GM12892 (cell line): ENCODE results near the gene TMCO1.
A peak's percentile ranks its signal among the peaks of the same experiment; 100 is the strongest.
"Not testable (repeated sequence)": the region's sequence is repeated elsewhere in the genome, so short reads cannot be mapped to it uniquely, and the experiment has no call there.

ENCODE experiments used
- DNase-seq: peaks from one replicate; pipeline ENCODE4 v3.0.0; 2011; ENCODE audit not compliant: insufficient read length
- FAIRE-seq: peaks from 2 replicates; lab custom pipeline; 2011; peaks lifted over from hg19 to GRCh38; lab: Jason Lieb, UNC
- POLR2A ChIP-seq: IDR thresholded peaks from 2 replicates; pipeline ENCODE4 v1.6.1; 2011; ENCODE audit warnings: low read depth, low read length, control low read depth
- POLR2AphosphoS5 ChIP-seq: IDR thresholded peaks from 2 replicates; pipeline ENCODE4 v1.6.1; 2011; ENCODE audit warnings: low read depth, low read length, control low read depth
- TAF1 ChIP-seq: IDR thresholded peaks from 2 replicates; pipeline ENCODE4 v1.6.1; 2011; ENCODE audit warnings: low read depth, mild to moderate bottlenecking, control low read depth, low read length, borderline replicate concordance

TMCO1 gene

DNA sequence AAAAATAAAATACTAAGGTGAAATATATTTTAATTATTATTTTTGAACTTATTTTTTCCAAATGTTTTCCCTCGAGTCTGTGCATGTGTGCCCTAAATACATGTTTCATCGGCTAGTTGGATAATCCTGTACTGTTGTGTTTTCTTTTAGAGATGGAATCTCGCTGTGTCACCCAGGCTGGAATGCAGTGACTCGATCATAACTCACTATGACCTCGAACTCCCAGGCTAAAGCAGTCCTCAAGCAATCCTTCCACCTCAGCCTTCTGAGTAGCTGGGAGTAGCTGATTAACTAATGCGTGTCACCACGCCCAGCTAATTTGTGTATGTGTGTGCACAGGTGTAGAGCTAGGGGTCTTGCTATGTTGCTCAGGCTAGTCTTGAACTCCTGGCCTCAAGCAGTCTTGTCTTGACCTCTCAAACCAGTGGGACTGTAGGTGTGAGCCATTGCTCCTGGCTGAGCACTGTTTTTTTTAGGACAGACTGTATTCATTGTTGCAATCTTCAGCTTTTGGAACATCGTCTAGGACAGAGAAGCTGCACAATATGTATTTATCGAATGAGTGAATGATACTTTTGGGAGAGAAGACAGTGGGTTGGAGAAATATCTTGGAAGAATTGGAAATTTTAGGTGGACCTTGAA is 4.8 kb upstream of the TMCO1 start:
- DNase-seq, result no peak
- no peak for TF ChIP-seq POLR2AphosphoS5
- no peak for TF ChIP-seq TAF1
- TF ChIP-seq POLR2A, result no peak
- FAIRE-seq, result no peak

DNA sequence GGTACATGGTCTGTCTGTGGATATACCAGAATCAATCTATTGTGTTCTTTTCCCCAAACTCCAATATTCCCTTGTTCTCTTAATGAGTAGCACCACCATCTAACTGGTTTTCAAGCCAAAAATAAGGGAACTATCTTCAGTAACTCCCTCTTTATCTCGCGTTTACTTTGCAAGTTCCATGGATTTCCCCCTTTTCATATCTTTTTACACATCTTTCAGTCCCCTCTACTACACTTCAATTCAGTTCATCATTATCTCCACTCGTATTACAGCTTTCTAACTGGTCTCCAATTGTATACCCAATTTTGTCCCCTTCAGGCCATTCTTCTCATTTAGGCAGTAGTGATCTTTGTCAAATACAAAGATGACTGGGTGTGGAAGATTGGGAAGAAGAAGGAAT is 4.1 kb upstream of the TMCO1 start:
- no peak for FAIRE-seq
- DNase-seq, result no peak

GRCh38 chr1:165764277-165764676 is 4.4 kb downstream of the TMCO1 start:
- no peak for FAIRE-seq
- no peak for DNase-seq
- no peak for TF ChIP-seq POLR2AphosphoS5
- TF ChIP-seq TAF1, result no peak
- no peak for TF ChIP-seq POLR2A

More for the DNA sequence above, 4.1 kb upstream of the TMCO1 start:
- no peak for TF ChIP-seq POLR2A
- no peak for TF ChIP-seq TAF1
- TF ChIP-seq POLR2AphosphoS5, result no peak

DNA sequence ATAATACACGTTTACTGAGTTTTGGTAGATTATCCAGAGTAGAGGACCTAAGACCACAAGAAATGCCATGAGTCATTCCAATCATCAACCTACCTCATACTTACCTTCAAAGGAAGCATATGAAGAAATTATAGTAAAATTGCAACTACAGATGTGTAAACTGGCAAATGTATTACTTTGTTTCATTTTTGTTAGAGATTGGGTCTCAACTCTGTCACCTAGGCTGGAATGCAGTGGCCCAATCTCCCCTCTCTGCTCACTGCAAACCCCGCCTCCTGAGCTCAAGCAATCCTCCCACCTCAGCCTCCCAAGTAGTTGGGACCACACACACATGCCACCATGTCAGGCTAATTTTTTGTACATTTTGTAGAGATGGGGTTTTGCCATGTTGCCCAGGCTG is 5.2 kb downstream of the TMCO1 start:
- FAIRE-seq (no peak), DNase-seq (no peak)
- TF ChIP-seq TAF1 (no peak), POLR2A (no peak), POLR2AphosphoS5 (no peak)

DNA sequence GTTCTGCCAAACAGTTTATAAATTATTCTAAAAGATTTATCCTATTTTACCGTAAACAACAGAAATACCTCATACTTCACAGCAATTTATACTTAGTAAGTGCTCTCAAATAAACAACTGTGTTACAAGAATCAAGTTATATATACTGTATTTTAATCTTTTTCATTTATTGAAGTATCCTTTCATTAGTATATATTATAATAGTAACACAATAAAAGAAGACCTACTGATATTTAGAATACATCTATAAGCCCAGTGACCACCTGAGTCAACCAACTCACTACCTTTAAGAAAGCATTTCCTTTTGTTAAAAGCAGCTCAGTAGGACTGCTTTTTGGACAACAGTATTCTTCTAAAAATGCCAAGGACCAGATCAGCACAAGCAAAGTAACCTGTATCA is 5.9 kb downstream of the TMCO1 start:
- DNase-seq (no peak), FAIRE-seq (no peak)
- TF ChIP-seq POLR2A (no peak), POLR2AphosphoS5 (no peak), TAF1 (no peak)

- DNase-seq, result no peak
- TF ChIP-seq POLR2A, result no peak
- TF ChIP-seq POLR2AphosphoS5, result no peak
- no peak for TF ChIP-seq TAF1
- FAIRE-seq, result no peak
These were observed 9.6 kb downstream of the TMCO1 start for GRCh38 chr1:165759095-165759494.

DNA sequence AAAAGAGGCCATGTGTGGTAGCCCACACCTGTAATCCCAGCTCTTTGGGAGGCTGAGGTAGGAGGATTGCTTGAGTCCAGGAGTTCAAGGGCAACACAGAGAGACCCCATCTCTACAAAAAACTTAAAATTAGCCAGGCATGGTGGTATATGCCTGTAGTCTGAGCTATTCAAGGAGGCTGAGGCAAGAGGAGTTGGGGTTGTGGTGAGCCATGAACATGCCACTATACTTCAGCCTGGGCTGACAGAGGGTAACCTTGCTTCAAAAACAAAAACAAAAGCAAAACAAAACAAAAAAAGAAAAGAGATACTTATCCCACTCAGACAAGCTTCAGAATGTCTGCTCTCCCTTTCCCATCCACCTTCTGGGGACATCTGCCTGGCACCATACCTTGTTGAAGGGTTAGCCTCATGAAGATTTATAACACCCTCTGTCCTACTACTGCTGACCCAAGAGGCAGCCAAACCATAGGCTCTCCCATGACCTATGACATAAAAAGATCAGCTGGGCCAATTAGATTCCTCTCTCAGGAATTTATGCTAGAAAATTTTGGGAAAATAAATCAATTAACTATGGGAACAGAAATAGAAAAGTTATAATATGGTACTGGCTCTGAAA is 13.2 kb downstream of the TMCO1 start:
- peak; percentile 66 for FAIRE-seq
- DNase-seq, result no peak
- TF ChIP-seq TAF1 (no peak), POLR2A (no peak), POLR2AphosphoS5 (no peak)

DNA sequence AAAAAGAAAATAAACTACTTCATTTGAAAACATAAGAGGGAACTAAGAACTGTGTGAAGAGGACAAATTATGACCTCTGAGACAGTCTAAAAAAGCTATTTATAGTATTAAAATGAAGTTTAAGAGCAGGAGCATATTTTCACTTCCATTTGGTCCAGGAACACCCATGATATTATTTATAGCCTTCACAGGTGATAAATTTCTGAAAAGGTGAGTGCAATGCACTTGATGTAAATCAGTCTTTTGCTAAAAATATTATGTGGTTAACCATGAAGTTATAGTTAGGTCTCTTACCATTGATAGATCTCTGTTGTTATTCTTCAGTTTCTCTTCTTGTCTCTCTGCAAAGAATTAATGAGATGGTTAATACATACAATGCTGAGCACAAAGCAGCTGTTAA is 14.7 kb downstream of the TMCO1 start:
- no peak for FAIRE-seq
- DNase-seq, result no peak
- TF ChIP-seq POLR2AphosphoS5 (no peak), TAF1 (no peak), POLR2A (no peak)

- no peak for FAIRE-seq
- no peak for TF ChIP-seq POLR2AphosphoS5
- no peak for TF ChIP-seq TAF1
- TF ChIP-seq POLR2A, result no peak
- no peak for DNase-seq
These were observed 20.1 kb downstream of the TMCO1 start for GRCh38 chr1:165748550-165748949.

DNA sequence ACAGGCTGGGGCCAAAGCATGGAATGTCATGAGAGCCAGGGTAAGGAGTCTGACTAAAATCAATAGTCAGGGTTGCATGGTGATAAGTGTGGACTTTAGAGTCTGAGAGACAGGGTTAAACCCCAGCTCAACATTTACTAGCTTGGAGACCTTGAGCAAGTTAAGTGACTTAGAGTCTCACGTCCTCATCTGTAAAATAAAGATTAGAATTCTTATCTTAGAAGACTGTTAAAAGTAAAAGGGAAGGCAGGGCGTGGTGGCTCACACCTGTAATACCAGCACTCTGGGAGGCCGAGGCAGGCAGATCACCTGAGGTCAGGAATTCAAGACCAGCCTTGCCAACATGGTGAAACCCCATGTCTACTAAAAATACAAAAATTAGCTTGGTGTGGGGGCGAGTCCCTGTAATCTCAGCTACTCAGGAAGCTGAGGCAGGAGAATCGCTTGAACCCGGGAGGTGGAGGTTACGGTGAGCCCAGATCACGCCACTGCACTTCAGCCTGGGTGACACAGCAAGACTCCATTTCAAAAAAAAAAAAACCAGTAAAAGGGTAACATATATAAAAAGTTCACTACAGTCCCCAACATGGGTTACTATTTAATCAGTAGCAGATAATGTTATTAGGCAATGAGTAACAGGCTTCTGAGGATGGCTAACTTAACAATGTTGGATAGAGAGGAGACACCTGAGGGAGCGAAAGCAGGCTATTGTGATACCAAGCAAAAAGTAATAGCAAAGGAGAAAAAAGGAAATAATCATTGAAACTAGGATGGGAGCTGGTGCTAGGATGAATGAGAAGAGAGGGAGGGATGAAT is 20.8 kb downstream of the TMCO1 start:
- FAIRE-seq (no peak), DNase-seq (no peak)
- TF ChIP-seq TAF1 (no peak), POLR2A (no peak), POLR2AphosphoS5 (no peak)

GRCh38 chr1:165744913-165745312 is 23.8 kb downstream of the TMCO1 start:
- DNase-seq, FAIRE-seq: not testable (repeated sequence)
